GM23338 (cell line): Measurements from ENCODE around the gene PRIM1.

Experiments
- EZH2 ChIP-seq: fragments of 200-600 bp; sonication (generic); IDR thresholded peaks from one replicate; pipeline ENCODE4 v1.8.0; 2017; ENCODE audit warnings: antibody characterized with exemption, mild to moderate bottlenecking, low read depth; ENCODE audit not compliant: unreplicated experiment
- POLR2AphosphoS5 ChIP-seq: IDR thresholded peaks from 2 replicates; pipeline ENCODE4 v1.6.1; 2016; ENCODE audit warnings: antibody characterized with exemption, low read depth
- TF ChIP-seq, protein P1 (sequence below), 2 experiments: fragments of 200-600 bp in 1 of 2; sonication (generic) in 1 of 2; conservative IDR thresholded peaks; 2 replicates each; pipeline versions ENCODE4 v1.5.1 to v1.6.1; 2016 to 2017; ENCODE audit warnings: antibody characterized with exemption in 2 of 2, low read depth in 2 of 2, mild to moderate bottlenecking in 2 of 2, moderate library complexity in 1 of 2
- TF ChIP-seq, protein P2 (sequence below): IDR thresholded peaks from one replicate; pipeline ENCODE4 v1.6.1; 2018; ENCODE audit warnings: antibody characterized with exemption; ENCODE audit not compliant: unreplicated experiment

DNA sequence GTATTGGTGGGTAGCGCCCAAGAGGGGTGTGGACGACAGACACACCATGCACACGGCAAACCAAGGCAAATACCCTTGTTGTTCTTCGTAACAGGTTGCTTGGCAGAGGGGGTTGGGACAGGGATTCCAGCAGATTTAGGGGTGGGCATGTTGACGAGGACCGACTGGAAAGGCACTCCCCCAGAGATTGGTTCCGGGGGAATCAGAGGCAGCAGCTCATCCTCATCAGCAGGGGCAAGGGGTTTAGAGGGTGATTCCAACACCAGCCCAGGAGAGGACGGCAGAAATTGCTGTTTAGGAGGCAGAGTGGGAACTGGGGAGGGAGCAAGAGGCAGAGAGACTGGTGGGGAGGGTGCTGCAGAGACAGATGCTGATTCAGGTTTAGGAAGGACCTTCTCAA lies 36.3 kb downstream of the PRIM1 start:
- TF ChIP-seq EZH2, result no peak
- TF ChIP-seq, protein P1, sequence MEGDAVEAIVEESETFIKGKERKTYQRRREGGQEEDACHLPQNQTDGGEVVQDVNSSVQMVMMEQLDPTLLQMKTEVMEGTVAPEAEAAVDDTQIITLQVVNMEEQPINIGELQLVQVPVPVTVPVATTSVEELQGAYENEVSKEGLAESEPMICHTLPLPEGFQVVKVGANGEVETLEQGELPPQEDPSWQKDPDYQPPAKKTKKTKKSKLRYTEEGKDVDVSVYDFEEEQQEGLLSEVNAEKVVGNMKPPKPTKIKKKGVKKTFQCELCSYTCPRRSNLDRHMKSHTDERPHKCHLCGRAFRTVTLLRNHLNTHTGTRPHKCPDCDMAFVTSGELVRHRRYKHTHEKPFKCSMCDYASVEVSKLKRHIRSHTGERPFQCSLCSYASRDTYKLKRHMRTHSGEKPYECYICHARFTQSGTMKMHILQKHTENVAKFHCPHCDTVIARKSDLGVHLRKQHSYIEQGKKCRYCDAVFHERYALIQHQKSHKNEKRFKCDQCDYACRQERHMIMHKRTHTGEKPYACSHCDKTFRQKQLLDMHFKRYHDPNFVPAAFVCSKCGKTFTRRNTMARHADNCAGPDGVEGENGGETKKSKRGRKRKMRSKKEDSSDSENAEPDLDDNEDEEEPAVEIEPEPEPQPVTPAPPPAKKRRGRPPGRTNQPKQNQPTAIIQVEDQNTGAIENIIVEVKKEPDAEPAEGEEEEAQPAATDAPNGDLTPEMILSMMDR (conservative IDR thresholded peaks at IDR 0.05; ENCODE audit: low read depth in 2 of 2), result no peak
- TF ChIP-seq, protein P2, sequence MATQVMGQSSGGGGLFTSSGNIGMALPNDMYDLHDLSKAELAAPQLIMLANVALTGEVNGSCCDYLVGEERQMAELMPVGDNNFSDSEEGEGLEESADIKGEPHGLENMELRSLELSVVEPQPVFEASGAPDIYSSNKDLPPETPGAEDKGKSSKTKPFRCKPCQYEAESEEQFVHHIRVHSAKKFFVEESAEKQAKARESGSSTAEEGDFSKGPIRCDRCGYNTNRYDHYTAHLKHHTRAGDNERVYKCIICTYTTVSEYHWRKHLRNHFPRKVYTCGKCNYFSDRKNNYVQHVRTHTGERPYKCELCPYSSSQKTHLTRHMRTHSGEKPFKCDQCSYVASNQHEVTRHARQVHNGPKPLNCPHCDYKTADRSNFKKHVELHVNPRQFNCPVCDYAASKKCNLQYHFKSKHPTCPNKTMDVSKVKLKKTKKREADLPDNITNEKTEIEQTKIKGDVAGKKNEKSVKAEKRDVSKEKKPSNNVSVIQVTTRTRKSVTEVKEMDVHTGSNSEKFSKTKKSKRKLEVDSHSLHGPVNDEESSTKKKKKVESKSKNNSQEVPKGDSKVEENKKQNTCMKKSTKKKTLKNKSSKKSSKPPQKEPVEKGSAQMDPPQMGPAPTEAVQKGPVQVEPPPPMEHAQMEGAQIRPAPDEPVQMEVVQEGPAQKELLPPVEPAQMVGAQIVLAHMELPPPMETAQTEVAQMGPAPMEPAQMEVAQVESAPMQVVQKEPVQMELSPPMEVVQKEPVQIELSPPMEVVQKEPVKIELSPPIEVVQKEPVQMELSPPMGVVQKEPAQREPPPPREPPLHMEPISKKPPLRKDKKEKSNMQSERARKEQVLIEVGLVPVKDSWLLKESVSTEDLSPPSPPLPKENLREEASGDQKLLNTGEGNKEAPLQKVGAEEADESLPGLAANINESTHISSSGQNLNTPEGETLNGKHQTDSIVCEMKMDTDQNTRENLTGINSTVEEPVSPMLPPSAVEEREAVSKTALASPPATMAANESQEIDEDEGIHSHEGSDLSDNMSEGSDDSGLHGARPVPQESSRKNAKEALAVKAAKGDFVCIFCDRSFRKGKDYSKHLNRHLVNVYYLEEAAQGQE, result no peak
- TF ChIP-seq POLR2AphosphoS5, result no peak
